Measurements from ENCODE around the gene CYLD. TPM values are rescaled to one million over a fixed set of nuclear protein-coding genes. Genes with fewer than 3 reads are reported as not detected.

The CYLD gene
- total RNA-seq, 1 experiment from 2014 or later: 9.8 TPM

DNA sequence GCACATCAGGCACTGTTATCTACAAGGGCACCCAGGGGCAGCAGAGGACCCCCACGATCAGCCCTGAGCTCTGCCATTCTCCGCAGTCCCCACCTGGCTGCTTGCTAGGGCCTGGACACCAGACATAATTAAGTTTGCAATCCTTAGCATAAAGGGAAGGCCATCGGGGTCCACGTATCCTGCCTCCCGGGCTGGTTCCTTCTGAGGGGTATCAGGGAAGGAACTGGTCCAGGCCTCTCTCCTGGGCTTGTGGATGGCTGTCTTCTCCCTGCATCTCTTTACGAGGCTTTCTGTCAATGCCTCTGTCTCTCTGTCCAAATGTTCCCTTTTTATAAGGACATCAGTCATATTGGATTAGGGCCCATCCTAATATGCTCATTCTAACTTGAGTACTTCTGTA is 77.8 kb downstream of the CYLD start:
- Mint-ChIP-seq H3K36me3 (ENCODE audit: insufficient read depth, unreplicated experiment) (no peaks in the 10 kb centered on the region), H3K9me3 (ENCODE audit: unreplicated experiment) (no peaks in the 10 kb centered on the region), H3K27ac (ENCODE audit: unreplicated experiment) (no peak overlapping the region), H3K4me1 (ENCODE audit: low read depth, unreplicated experiment) (no peaks in the 10 kb centered on the region), H3K27me3 (ENCODE audit: insufficient read depth, unreplicated experiment) (peaks cover 17% of the 10 kb centered on the region), H3K4me3 (ENCODE audit: unreplicated experiment) (no peak overlapping the region)
- H3K4me1 ChIP-seq: no peaks in the 10 kb centered on the region
- intact Hi-C loops (cut with micrococcal nuclease; ENCODE audit: unreplicated experiment): no loop called here
- H3K36me3 ChIP-seq (ENCODE audit: control insufficient read depth, insufficient read depth, low read length): no peaks in the 10 kb centered on the region
- no TSS peak for BruUV-seq (replicated peaks)
- H3K9me3 ChIP-seq: no peaks in the 10 kb centered on the region
- no peak for DNase-seq
- no peak overlapping the region for H3K4me3 ChIP-seq (ENCODE audit: low read depth, low read length)
- H3K27me3 ChIP-seq (replicated peaks; ENCODE audit: control insufficient read depth, insufficient read depth, low read length): no peaks in the 10 kb centered on the region
- POLR2A ChIA-PET: no interaction called here
- no peak for TF ChIP-seq CTCF (IDR thresholded peaks at IDR 0.05; ENCODE audit: insufficient read depth in 1 of 2, low read depth in 1 of 2, low read length in 1 of 2, severe bottlenecking in 1 of 2, unreplicated experiment in 1 of 2)
- CTCF ChIA-PET: interaction anchor here (2.4 kb wide), 1 partner anchor 13 kb away, joined by 8 read pairs; no protein-coding TSS in a partner anchor

DNA sequence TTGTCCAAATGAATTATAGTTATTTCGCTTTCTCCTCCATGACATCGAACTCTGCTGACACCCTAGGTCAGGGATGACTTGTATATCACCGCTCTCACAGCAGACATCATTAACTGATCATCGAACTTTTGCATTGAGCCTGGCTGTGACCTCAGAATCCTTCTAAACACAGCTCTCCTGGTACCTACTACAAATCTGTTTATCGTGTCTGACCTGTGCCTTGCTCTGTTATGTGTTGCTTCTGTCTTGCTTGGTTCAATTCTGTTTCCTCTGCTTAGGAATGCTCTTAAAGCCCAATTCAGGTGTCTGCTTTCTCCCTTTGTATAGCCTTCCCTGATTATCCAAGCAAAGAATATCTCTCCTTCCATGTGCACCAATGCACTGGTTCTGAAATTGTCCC is 78.3 kb downstream of the CYLD start:
- no peak overlapping the region for H3K4me3 ChIP-seq (ENCODE audit: low read depth, low read length)
- TF ChIP-seq CTCF (IDR thresholded peaks at IDR 0.05; ENCODE audit: insufficient read depth in 1 of 2, low read depth in 1 of 2, low read length in 1 of 2, severe bottlenecking in 1 of 2, unreplicated experiment in 1 of 2): no peak
- Mint-ChIP-seq H3K4me3 (ENCODE audit: unreplicated experiment) (no peak overlapping the region), H3K9me3 (ENCODE audit: unreplicated experiment) (no peaks in the 10 kb centered on the region), H3K27ac (ENCODE audit: unreplicated experiment) (no peak overlapping the region), H3K27me3 (ENCODE audit: insufficient read depth, unreplicated experiment) (peaks cover 19% of the 10 kb centered on the region), H3K4me1 (ENCODE audit: low read depth, unreplicated experiment) (no peaks in the 10 kb centered on the region), H3K36me3 (ENCODE audit: insufficient read depth, unreplicated experiment) (no peaks in the 10 kb centered on the region)
- intact Hi-C loops (cut with micrococcal nuclease; ENCODE audit: unreplicated experiment): no loop called here
- H3K9me3 ChIP-seq: no peaks in the 10 kb centered on the region
- no peaks in the 10 kb centered on the region for H3K27me3 ChIP-seq (replicated peaks; ENCODE audit: control insufficient read depth, insufficient read depth, low read length)
- POLR2A ChIA-PET: no interaction called here
- no peak for DNase-seq
- CTCF ChIA-PET: interaction anchor here (2.4 kb wide), 1 partner anchor 14 kb away, joined by 8 read pairs; no protein-coding TSS in a partner anchor
- no peaks in the 10 kb centered on the region for H3K36me3 ChIP-seq (ENCODE audit: control insufficient read depth, insufficient read depth, low read length)
- no TSS peak for BruUV-seq (replicated peaks)
- H3K4me1 ChIP-seq: no peaks in the 10 kb centered on the region

DNA sequence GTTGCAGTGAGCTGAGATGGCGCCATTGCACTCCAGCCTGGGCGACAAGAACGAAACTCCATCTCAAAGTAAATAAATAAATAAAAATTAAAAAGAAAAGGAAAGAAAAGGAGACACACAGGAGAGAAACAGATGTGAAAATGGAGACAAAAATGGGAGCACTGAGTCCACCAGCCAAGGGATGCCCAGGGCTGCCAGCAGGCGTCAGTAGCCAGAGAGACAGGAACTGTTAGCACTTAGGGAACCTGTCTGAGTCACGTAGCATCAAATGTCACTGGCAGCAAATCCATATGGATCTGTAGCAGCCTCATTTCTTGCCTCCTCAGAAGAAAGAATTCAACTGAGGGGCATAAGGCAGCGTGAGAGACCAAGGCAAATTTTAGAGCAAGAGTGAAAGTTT is 79.7 kb downstream of the CYLD start:
- Histone ChIP-seq H3K4me3 (ENCODE audit: low read depth, low read length) (no peak overlapping the region), H3K36me3 (ENCODE audit: control insufficient read depth, insufficient read depth, low read length) (no peaks in the 10 kb centered on the region), H3K9me3 (no peaks in the 10 kb centered on the region), H3K27me3 (replicated peaks; ENCODE audit: control insufficient read depth, insufficient read depth, low read length) (no peaks in the 10 kb centered on the region), H3K4me1 (no peaks in the 10 kb centered on the region)
- Mint-ChIP-seq H3K4me1 (ENCODE audit: low read depth, unreplicated experiment) (no peaks in the 10 kb centered on the region), H3K9me3 (ENCODE audit: unreplicated experiment) (no peaks in the 10 kb centered on the region), H3K27ac (ENCODE audit: unreplicated experiment) (no peak overlapping the region), H3K4me3 (ENCODE audit: unreplicated experiment) (no peak overlapping the region), H3K36me3 (ENCODE audit: insufficient read depth, unreplicated experiment) (no peaks in the 10 kb centered on the region), H3K27me3 (ENCODE audit: insufficient read depth, unreplicated experiment) (peaks cover 18% of the 10 kb centered on the region)
- TF ChIP-seq CTCF (IDR thresholded peaks at IDR 0.05; ENCODE audit: insufficient read depth in 1 of 2, low read depth in 1 of 2, low read length in 1 of 2, severe bottlenecking in 1 of 2, unreplicated experiment in 1 of 2): peak in 1 of 2 experiments; percentile 14
- no TSS peak for BruUV-seq (replicated peaks)
- CTCF ChIA-PET: interaction anchor here (1.2 to 2.4 kb wide), 2 partner anchors 15 kb away, joined by 3 to 8 read pairs; no protein-coding TSS in a partner anchor
- POLR2A ChIA-PET: no interaction called here
- no peak for DNase-seq
- intact Hi-C loops (cut with micrococcal nuclease; ENCODE audit: unreplicated experiment): no loop called here

Data from Caco-2 (cell line).